Heart left ventricle (tissue), 13 donors: ENCODE data around the gene BTBD1.

Experiments
- CTCF ChIP-seq, 12 donors: fragments of 200-600 bp; sonication (generic) in 4 of 12; IDR thresholded peaks; one replicate each; pipeline versions ENCODE4 v1.5.0 to v1.8.0; 2018 to 2022; ENCODE audit warnings: antibody characterized with exemption in 12 of 12, mild to moderate bottlenecking in 5 of 12
- POLR2A ChIP-seq, 2 donors: fragments of 450-650 bp; IDR thresholded peaks; one replicate each; pipeline ENCODE4 v1.6.1; 2017; ENCODE audit warnings: antibody characterized with exemption in 2 of 2, mild to moderate bottlenecking in 2 of 2, moderate library complexity in 2 of 2
- donor health status: ischemic (EF 13 %, LVEDD 7.1; RV severe dilation, severe dysfunction).
- donor health status: DM: no; HTN: yes; CAD: no.
- donor health status: DM: no; HTN: no; CAD: no.
- donor health status: ischemic (EF 25% LVEDD 6.9; RV normal size, moderate dysfunction).
- donor health status: ischemic (EF 25% LVEDD 5.7; RV mildly dilated, moderate dysfunction).
- donor health status: ischemic (EF 35%, LVEDD 5.7; RV mildly dilated, moderate dysfunction).
- donor health status: nonischemic (EF 11% LVEDD 7.7; RV severe dilation, severe dysfunction).
- donor health status: DM: yes; HTN: yes; CAD: no.
- donor health status: PGD.
- donor health status: ischemic (EF 29% LVEDD 5.4; RV normal size, mild dysfunction).
- donor health status: nonischemic (EF 23%, LVEDD 6.1; RV moderate dilation, normal function).

- TF ChIP-seq POLR2A (IDR thresholded peaks at IDR 0.05) (no peak), CTCF (IDR thresholded peaks at IDR 0.05) (no peak)
Observed at GRCh38 chr15:83044156-83044555, 22.9 kb downstream of the BTBD1 start.
